ENCODE measurements around the gene KCNJ10. TPM values are rescaled to one million over a fixed set of nuclear protein-coding genes. Genes with fewer than 3 reads are reported as not detected.
A peak's percentile ranks its signal among the peaks of the same experiment; 100 is the strongest.

KCNJ10 gene
- total RNA-seq, 1 donor from 2014 or later: not detected

GRCh38 chr1:159990005-159990404 lies 80.0 kb downstream of the KCNJ10 start:
- no peaks in the 10 kb centered on the region for H3K9me3 Mint-ChIP-seq (ENCODE audit: unreplicated experiment)
- TF ChIP-seq CTCF (IDR thresholded peaks at IDR 0.05): no peak
- no peak overlapping the region for H3K27ac Mint-ChIP-seq (ENCODE audit: unreplicated experiment)
- peak; percentile 25 for DNase-seq (ENCODE audit: extremely low spot score, unreplicated experiment)
- no peaks in the 10 kb centered on the region for H3K4me1 Mint-ChIP-seq (ENCODE audit: unreplicated experiment)
- H3K36me3 Mint-ChIP-seq (ENCODE audit: unreplicated experiment): no peaks in the 10 kb centered on the region
- H3K27me3 Mint-ChIP-seq (ENCODE audit: unreplicated experiment): peaks cover 54% of the 10 kb centered on the region
- H3K4me3 Mint-ChIP-seq (ENCODE audit: unreplicated experiment): no peak overlapping the region

- no peaks in the 10 kb centered on the region for H3K9me3 Mint-ChIP-seq (ENCODE audit: unreplicated experiment)
- TF ChIP-seq CTCF (IDR thresholded peaks at IDR 0.05): no peak
- no peaks in the 10 kb centered on the region for H3K36me3 Mint-ChIP-seq (ENCODE audit: unreplicated experiment)
- peak; percentile 23 for DNase-seq (ENCODE audit: extremely low spot score, unreplicated experiment)
- no peak overlapping the region for H3K27ac Mint-ChIP-seq (ENCODE audit: unreplicated experiment)
- H3K4me1 Mint-ChIP-seq (ENCODE audit: unreplicated experiment): no peaks in the 10 kb centered on the region
- H3K4me3 Mint-ChIP-seq (ENCODE audit: unreplicated experiment): no peak overlapping the region
- peaks cover 58% of the 10 kb centered on the region for H3K27me3 Mint-ChIP-seq (ENCODE audit: unreplicated experiment)
Measured at GRCh38 chr1:159989581-159989980, 80.4 kb downstream of the KCNJ10 start.

- Mint-ChIP-seq H3K27me3 (ENCODE audit: unreplicated experiment) (peaks cover 68% of the 10 kb centered on the region), H3K9me3 (ENCODE audit: unreplicated experiment) (no peaks in the 10 kb centered on the region)
Measured at GRCh38 chr1:159988006-159988405, 82.0 kb downstream of the KCNJ10 start.

GRCh38 chr1:159987186-159987585 lies 82.8 kb downstream of the KCNJ10 start:
- Mint-ChIP-seq H3K27ac (ENCODE audit: unreplicated experiment) (no peak overlapping the region), H3K4me1 (ENCODE audit: unreplicated experiment) (no peaks in the 10 kb centered on the region), H3K4me3 (ENCODE audit: unreplicated experiment) (no peak overlapping the region), H3K9me3 (ENCODE audit: unreplicated experiment) (no peaks in the 10 kb centered on the region), H3K36me3 (ENCODE audit: unreplicated experiment) (no peaks in the 10 kb centered on the region), H3K27me3 (ENCODE audit: unreplicated experiment) (peaks cover 70% of the 10 kb centered on the region)
- DNase-seq (ENCODE audit: extremely low spot score, unreplicated experiment): peak; percentile 30
- no peak for TF ChIP-seq CTCF (IDR thresholded peaks at IDR 0.05)

More at GRCh38 chr1:159988006-159988405, 82.0 kb downstream of the KCNJ10 start:
- H3K4me1 Mint-ChIP-seq (ENCODE audit: unreplicated experiment): no peaks in the 10 kb centered on the region
- peak; percentile 13 for DNase-seq (ENCODE audit: extremely low spot score, unreplicated experiment)
- no peaks in the 10 kb centered on the region for H3K36me3 Mint-ChIP-seq (ENCODE audit: unreplicated experiment)
- no peak for TF ChIP-seq CTCF (IDR thresholded peaks at IDR 0.05)
- no peak overlapping the region for H3K4me3 Mint-ChIP-seq (ENCODE audit: unreplicated experiment)
- H3K27ac Mint-ChIP-seq (ENCODE audit: unreplicated experiment): no peak overlapping the region

GRCh38 chr1:159986531-159986930 lies 83.4 kb downstream of the KCNJ10 start:
- H3K4me1 Mint-ChIP-seq (ENCODE audit: unreplicated experiment): no peaks in the 10 kb centered on the region
- no peak for TF ChIP-seq CTCF (IDR thresholded peaks at IDR 0.05)
- H3K4me3 Mint-ChIP-seq (ENCODE audit: unreplicated experiment): no peak overlapping the region
- H3K9me3 Mint-ChIP-seq (ENCODE audit: unreplicated experiment): no peaks in the 10 kb centered on the region
- no peaks in the 10 kb centered on the region for H3K36me3 Mint-ChIP-seq (ENCODE audit: unreplicated experiment)
- H3K27me3 Mint-ChIP-seq (ENCODE audit: unreplicated experiment): peaks cover 70% of the 10 kb centered on the region
- peak; percentile 76 for DNase-seq (ENCODE audit: extremely low spot score, unreplicated experiment)
- H3K27ac Mint-ChIP-seq (ENCODE audit: unreplicated experiment): no peak overlapping the region

All from osteocyte (in vitro differentiated cells).